Activated CD4-positive, alpha-beta T cell treated with anti-CD3 and anti-CD28 coated beads for 36 hours (primary cell): ENCODE results near the gene SOAT2. TPM values are rescaled to one million over a fixed set of nuclear protein-coding genes. Genes with fewer than 3 reads are reported as not detected.

ENCODE experiments used
- ATAC-seq: fragments of 200-7000 bp; cut with Tn5 transposase; one replicate; pipeline ENCODE4 v1.10.0; 2021; ENCODE audit warnings: mild to moderate bottlenecking, moderate library complexity
- CTCF ChIA-PET: fragments of 350-600 bp; sonication (Branson Sonifier 250); formaldehyde crosslinking; loops from one replicate; lab custom pipeline; 2021; ENCODE audit warnings: antibody characterized with exemption; lab: Charles Lee
- POLR2A ChIA-PET: fragments of 350-600 bp; sonication (Branson Sonifier 250); formaldehyde crosslinking; loops from one replicate; lab custom pipeline; 2021; ENCODE audit warnings: antibody characterized with exemption, inconsistent platforms; lab: Charles Lee
- DNase-seq: peaks from one replicate; pipeline ENCODE4 v3.0.0-alpha.2; 2020
- H3K27ac Mint-ChIP-seq: one replicate; pipeline ENCODE4 v1.8.0; 2021; ENCODE audit warnings: mixed read lengths
- H3K27me3 Mint-ChIP-seq: one replicate; pipeline ENCODE4 v1.8.0; 2021; ENCODE audit warnings: mixed read lengths
- H3K36me3 Mint-ChIP-seq: one replicate; pipeline ENCODE4 v1.8.0; 2021; ENCODE audit warnings: low read depth, mixed read lengths
- H3K4me1 Mint-ChIP-seq: one replicate; pipeline ENCODE4 v1.8.0; 2021; ENCODE audit warnings: mixed read lengths
- H3K4me3 Mint-ChIP-seq: one replicate; pipeline ENCODE4 v1.8.0; 2021; ENCODE audit warnings: mild to moderate bottlenecking, moderate library complexity, mixed read lengths
- H3K9me3 Mint-ChIP-seq: one replicate; pipeline ENCODE4 v1.8.0; 2021; ENCODE audit warnings: low read depth, mixed read lengths
- intact Hi-C, 2 experiments: fragments of 100-400 bp; cut with DNase I in 1 of 2; cut with micrococcal nuclease in 1 of 2; formaldehyde crosslinking; loops; one replicate each; pipeline versions ENCODE4 v1.14.2 to v1.15.1; 2022 to 2024; cut with DNase I, micrococcal nuclease
- total RNA-seq, 2 experiments: library from RNA; stranded (reverse); gene quantifications; one replicate each; pipeline ENCODE4 v1.2.3, GENCODE V29; 2021

The SOAT2 gene
- total RNA-seq, 2 experiments from 2014 or later: 0.57 to 0.79 TPM

DNA sequence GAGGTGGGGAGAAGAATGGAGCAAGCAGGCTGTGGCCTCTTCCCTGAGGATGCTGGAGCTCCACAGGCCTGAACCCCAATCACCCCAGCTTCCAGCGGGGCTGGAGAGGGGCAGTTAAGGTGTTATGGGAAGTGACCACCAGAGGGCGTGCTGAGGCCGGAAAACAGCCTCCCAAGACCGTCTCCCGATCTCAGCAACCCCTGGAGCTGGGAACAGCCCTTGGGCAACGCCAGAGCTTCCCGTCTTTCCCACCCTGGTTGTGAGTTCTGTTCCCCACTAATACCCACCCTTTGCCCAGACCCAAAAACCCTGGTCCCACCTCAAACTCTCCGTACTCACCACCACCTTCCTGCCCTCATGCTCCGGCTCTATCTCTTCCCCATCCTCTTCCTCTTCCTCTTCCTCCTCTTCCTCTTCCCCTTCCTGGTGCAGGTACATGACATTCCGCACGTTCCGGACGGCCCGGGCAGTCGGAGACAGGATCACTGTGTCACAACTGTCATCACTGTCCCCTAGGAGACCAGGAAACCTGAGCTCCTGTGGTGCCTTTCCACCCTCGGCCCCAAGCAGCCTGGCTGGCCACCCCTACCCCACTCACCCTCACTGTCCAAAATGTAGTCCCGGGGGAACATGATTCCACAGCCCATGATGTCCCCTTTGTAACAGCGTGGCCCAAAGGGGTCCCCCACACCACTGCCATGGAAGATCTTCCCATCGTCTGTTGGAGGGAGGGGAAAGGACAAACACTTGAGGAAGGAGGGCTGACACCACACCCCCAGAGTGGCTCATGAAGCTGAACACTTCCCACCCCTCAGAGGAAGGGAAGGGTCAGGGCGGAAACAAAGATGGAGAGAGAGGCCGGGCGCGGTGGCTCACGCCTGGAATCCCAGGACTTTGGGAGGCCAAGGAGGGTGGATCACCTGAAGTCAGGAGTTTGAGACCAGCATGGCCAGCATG lies 37.0 kb upstream of the SOAT2 start:
- DNase-seq: peak; percentile 85
- ChIA-PET POLR2A (interaction anchor here (0.6 to 2.0 kb wide), 4 partner anchors 13 to 70 kb away, joined by 3 to 6 read pairs (median 5); partner anchors contain the start of genes SOAT2 and SPRYD3), CTCF (interaction anchor here (0.6 to 15.8 kb wide), 47 partner anchors 9 to 714 kb away, joined by 3 to 277 read pairs (median 4); partner anchors contain the start of genes AAAS, ESPL1, IGFBP6 and SOAT2)
- Mint-ChIP-seq H3K27me3 (no peaks in the 10 kb centered on the region), H3K36me3 (peaks cover 21% of the 10 kb centered on the region), H3K4me3 (no peak overlapping the region), H3K4me1 (peaks cover 7% of the 10 kb centered on the region), H3K27ac (peak overlapping the region; percentile 48), H3K9me3 (no peaks in the 10 kb centered on the region)
- intact Hi-C loops: loop anchor here (1.0 to 10.0 kb wide), 3 partner anchors 33 to 131 kb away; no protein-coding TSS in a partner anchor
- peak; percentile 78 for ATAC-seq

DNA sequence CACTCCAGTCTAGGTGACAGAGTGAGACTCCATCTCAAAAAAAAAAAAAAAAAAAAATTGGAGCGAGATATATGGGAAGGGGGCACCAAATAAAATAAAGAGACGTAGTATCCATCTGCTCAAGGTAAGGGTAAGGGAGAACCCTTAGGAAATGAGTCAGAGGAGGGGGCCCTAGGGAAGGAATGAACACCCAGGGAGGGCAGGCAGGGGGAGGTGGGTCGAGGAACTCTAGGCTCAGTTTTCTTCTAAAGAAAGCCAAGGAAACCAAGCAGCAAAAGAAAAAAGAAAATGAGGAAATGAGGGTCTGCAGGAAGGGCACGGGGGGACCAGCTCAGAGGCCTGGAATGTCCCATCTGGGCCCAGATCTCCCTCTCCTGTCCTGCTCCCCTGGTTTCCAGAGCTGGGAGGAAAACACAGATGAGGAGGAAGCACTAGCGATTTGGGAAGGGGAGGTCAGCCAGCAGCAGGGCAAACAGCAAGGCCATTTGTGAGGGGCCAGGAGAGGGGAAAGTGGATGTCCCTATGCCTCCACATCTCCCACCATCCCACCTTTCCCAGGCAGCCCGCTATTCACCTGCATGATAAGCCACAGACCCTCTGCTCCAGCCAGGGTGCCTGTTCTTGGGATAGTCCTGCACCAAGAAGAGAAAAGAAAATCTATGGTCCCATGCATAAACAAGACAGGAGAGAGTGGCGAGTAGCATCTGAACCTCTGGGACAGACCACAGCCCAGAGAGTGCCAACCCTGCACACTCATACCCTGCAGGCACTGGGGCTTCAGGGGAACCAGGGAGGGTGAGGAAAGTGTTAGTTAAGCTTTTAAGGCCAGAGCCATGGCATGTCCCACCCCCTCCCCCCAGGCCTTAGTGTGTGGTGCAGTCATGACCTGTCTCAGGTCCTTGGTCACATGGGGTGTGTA lies 36.0 kb upstream of the SOAT2 start:
- peaks cover 7% of the 10 kb centered on the region for H3K4me1 Mint-ChIP-seq
- ChIA-PET CTCF (interaction anchor here (0.8 to 15.8 kb wide), 9 partner anchors 13 to 131 kb away, joined by 3 to 277 read pairs (median 6); partner anchors contain the start of genes IGFBP6, SOAT2 and SPRYD3), POLR2A (interaction anchor here (0.7 to 2.0 kb wide), 2 partner anchors 12 to 36 kb away, joined by 4 to 6 read pairs; partner anchors contain the start of genes SOAT2 and SPRYD3)
- intact Hi-C loops: loop anchor here in 1 of 2 experiments (10.0 kb wide), 1 partner anchor 127 kb away; no protein-coding TSS in a partner anchor
- H3K27me3 Mint-ChIP-seq: no peaks in the 10 kb centered on the region
- ATAC-seq: peak; percentile 45
- H3K4me3 Mint-ChIP-seq: no peak overlapping the region
- H3K9me3 Mint-ChIP-seq: no peaks in the 10 kb centered on the region
- DNase-seq: peak; percentile 5
- H3K27ac Mint-ChIP-seq: no peak overlapping the region
- peaks cover 21% of the 10 kb centered on the region for H3K36me3 Mint-ChIP-seq

DNA sequence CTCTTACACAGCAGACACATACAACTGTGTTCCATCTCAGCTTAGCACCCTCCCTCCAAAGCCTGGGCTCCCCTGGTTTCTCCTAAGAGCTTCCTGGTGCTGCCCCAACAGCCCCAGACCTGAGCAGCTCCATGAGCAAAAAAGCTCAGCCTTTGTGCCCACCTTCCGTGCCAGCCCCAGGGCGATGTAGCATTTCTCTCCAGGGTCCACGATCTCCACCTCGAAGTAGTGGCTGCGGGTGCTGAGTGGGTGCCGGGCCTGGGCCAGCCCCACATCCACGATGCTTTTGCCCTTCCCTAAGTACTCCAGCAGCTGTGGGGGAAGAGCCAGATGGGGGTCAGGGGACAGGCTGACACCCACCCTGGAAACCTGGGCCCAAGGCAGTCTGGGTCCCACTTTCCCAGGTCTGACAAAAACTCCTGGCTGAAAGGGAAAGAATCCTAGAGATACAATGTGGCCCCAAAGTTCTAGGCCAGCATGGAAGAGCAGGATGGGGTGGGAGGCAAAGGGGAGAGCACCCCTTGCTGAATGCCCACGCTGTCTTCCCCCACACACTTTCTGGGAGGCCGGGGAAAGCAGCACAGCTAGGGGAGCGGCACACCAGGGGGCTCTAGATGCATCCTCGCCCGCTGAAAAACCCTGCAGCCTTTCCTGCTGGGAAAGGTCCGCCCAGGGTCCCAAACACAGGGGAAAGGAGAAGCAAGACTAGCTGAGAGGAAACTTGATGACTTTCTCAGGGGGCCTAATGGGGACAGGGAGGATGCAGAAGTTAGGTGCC lies 35.1 kb upstream of the SOAT2 start:
- H3K4me1 Mint-ChIP-seq: peaks cover 7% of the 10 kb centered on the region
- no peak for ATAC-seq
- POLR2A ChIA-PET: no interaction called here
- CTCF ChIA-PET: interaction anchor here (0.8 to 15.8 kb wide), 5 partner anchors 13 to 130 kb away, joined by 4 to 277 read pairs (median 4); partner anchors contain the start of genes IGFBP6, SOAT2 and SPRYD3
- no peak overlapping the region for H3K4me3 Mint-ChIP-seq
- H3K36me3 Mint-ChIP-seq: peaks cover 24% of the 10 kb centered on the region
- no peaks in the 10 kb centered on the region for H3K27me3 Mint-ChIP-seq
- DNase-seq: no peak
- no peaks in the 10 kb centered on the region for H3K9me3 Mint-ChIP-seq
- intact Hi-C loops: loop anchor here in 1 of 2 experiments (10.0 kb wide), 1 partner anchor 127 kb away; no protein-coding TSS in a partner anchor
- no peak overlapping the region for H3K27ac Mint-ChIP-seq

DNA sequence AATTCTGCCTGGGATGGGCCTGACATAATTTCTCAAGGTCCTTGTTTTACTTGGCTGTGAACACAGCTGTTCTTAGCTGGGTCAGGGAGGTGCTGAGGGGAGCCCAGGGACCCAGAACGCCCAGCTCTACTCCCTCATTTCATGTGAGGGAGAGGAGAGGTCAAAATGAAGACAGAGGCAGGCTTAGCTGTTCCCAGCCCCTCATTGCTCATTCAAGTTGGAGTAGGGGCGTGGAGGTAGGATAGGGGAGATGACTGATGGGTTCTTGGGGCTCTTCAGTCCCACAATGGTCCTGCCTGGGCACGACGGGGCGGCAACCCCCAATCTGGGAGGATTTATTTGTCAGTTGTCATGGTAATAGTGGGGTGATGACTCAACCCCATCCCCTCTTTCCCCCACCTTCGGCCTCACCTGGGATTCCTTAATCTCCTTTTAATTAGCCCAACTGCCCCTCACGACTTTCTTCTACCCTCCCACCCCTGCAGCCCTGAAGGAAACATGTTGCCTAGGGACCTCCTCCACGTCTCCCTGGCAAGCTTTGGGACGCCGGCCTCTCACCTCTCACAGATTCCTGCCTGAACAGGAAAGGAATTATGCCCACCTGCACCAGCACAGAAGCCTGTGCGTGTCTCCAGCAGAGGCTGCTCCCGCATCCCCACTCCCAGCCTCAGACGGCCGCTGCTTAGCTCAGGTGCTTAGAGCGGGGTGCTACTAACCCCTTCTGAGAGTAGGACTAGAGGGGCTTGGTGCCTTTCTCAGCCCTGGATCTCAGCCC lies 34.3 kb upstream of the SOAT2 start:
- H3K4me1 Mint-ChIP-seq: peaks cover 8% of the 10 kb centered on the region
- no peak for ATAC-seq
- DNase-seq: no peak
- no peak overlapping the region for H3K4me3 Mint-ChIP-seq
- ChIA-PET POLR2A (no interaction called here), CTCF (interaction anchor here (0.5 to 15.8 kb wide), 4 partner anchors 12 to 229 kb away, joined by 3 to 277 read pairs (median 79); partner anchors contain the start of genes IGFBP6, SOAT2 and SPRYD3)
- H3K27ac Mint-ChIP-seq: no peak overlapping the region
- no peaks in the 10 kb centered on the region for H3K27me3 Mint-ChIP-seq
- peaks cover 25% of the 10 kb centered on the region for H3K36me3 Mint-ChIP-seq
- intact Hi-C loops: loop anchor here in 1 of 2 experiments (10.0 kb wide), 1 partner anchor 126 kb away; no protein-coding TSS in a partner anchor
- no peaks in the 10 kb centered on the region for H3K9me3 Mint-ChIP-seq

DNA sequence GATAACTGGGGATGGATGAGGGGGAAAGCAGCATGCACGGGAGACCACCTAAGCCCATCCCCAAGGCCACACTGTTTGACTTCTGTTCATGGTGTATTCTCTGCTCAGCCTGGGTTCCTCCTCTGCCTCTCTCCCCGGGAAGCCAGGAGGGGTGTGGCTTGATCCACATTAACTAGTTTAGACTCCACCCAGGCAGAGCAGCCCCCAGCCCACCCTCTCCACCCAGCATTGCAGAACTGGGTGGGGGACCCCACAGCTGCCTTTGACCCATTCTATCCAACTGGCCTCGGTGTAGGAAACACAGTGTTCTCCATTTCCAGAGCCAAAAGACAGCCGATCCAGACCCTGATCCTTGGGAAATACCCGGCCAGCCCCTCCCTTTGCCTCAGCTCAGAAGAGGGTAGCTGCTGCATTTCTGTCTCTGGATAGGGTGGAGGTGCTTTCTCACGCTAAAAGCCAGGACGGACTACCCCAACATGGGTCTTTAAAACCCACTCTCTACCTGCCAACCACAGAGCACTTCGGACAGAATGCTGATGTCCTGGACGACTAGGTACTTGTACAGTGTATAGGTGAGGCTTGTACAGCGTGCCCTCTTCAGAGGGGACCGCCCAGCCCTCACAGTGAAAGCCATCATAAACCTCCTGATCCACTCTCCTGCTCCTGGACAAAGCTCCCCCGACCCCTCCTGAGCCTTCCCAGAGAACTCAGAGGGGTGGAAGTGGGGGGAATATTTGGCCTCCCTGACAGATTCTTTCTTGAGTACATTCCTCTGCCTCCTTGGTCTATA lies 33.5 kb upstream of the SOAT2 start:
- peaks cover 9% of the 10 kb centered on the region for H3K4me1 Mint-ChIP-seq
- intact Hi-C loops: loop anchor here in 1 of 2 experiments (10.0 kb wide), 1 partner anchor 125 kb away; no protein-coding TSS in a partner anchor
- no peak for DNase-seq
- H3K36me3 Mint-ChIP-seq: peaks cover 32% of the 10 kb centered on the region
- no peak overlapping the region for H3K4me3 Mint-ChIP-seq
- ChIA-PET POLR2A (no interaction called here), CTCF (interaction anchor here (0.5 to 15.8 kb wide), 4 partner anchors 11 to 260 kb away, joined by 3 to 277 read pairs (median 79); partner anchors contain the start of genes IGFBP6, SOAT2 and SPRYD3)
- no peak overlapping the region for H3K27ac Mint-ChIP-seq
- ATAC-seq: no peak
- H3K27me3 Mint-ChIP-seq: no peaks in the 10 kb centered on the region
- no peaks in the 10 kb centered on the region for H3K9me3 Mint-ChIP-seq

DNA sequence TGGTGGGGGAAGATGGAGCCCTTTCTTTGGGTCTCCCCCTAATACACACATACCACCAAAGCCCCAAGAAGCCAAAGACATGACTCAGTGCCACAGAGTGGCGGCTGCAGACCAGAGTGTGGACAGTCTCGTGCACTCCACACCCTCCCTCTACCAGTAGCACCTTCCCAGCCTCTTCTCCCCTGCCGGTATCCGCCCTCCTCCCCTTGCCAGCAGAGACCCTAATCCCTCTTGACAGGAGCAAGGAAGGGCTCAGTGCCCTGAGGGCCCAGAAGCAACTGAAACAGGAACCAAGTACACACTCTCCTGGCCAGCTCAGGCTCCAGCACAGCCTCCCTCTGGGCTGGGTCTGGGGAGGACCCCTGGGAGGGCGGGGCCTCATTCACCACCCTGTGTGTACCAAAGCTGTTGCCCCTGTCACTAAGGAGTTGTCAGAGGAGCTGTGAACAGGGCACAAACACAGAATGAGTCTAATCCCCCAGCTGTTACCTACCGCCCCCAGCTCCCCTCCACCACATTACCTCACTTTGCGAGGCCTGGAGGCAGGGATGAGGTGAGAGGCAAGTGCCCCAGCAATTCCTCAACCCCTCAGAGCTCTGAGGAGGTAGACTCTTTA lies 32.3 kb upstream of the SOAT2 start:
- ATAC-seq: no peak
- H3K4me1 Mint-ChIP-seq: peaks cover 8% of the 10 kb centered on the region
- DNase-seq: no peak
- H3K9me3 Mint-ChIP-seq: no peaks in the 10 kb centered on the region
- ChIA-PET CTCF (interaction anchor here (0.9 to 15.8 kb wide), 2 partner anchors 16 to 29 kb away, joined by 4 to 277 read pairs; partner anchors contain the start of genes IGFBP6 and SOAT2), POLR2A (interaction anchor here (0.6 kb wide), 1 partner anchor 124 kb away, joined by 3 read pairs; no protein-coding TSS in a partner anchor)
- H3K27ac Mint-ChIP-seq: peak overlapping the region; percentile 12
- peaks cover 26% of the 10 kb centered on the region for H3K36me3 Mint-ChIP-seq
- intact Hi-C loops: no loop called here
- H3K27me3 Mint-ChIP-seq: no peaks in the 10 kb centered on the region
- H3K4me3 Mint-ChIP-seq: no peak overlapping the region

DNA sequence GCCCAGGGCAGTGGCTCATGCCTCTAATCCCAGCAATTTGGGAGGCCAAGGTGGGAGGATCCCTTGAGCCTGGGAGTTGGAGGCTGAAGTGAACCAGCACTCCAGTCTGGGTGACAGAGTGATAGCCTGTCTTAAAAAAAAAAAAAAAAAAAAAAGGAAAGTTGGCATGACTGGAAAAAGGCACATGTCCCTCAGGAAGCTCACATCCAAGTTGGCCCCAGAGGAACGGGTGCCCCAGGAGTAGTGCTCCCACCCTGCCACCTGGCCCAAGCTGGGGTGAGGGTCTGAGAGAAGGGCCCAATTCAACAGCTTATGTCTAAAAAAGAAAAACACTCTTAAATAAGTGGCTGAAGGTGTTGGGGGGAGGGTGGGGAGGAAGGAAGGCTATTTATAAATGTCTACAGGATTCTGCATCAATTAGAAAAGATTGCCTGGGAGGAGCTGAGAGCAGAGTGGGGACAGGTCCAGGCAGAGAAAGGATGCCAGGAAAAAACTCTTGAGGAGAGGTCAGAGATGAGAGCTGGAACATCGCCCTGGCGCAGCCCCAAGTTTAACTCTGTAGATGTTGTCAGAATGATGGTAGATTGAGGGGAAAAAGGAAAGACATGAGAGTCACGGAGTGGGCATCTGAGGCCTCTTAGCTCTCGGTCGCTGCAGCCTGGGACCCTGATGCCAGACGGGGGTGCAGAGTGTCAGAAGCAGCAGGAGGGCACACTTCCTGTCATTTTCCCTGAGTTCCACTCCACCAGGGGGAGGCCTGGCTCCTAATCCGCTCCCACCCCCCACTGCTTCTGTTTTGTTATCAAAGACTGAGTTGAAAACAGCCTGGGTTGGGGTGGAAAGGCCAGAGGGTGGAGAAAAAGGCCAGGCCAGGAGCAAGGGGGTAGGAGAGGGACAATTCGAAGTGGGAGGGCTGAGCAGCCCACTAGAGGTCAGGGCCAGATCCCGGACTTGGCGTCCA lies 31.4 kb upstream of the SOAT2 start:
- no peak for DNase-seq
- ChIA-PET POLR2A (no interaction called here), CTCF (interaction anchor here (0.5 to 15.8 kb wide), 4 partner anchors 9 to 898 kb away, joined by 3 to 277 read pairs (median 4); partner anchors contain the start of genes IGFBP6 and SOAT2)
- Mint-ChIP-seq H3K27ac (no peak overlapping the region), H3K4me3 (no peak overlapping the region), H3K4me1 (peaks cover 9% of the 10 kb centered on the region), H3K36me3 (peaks cover 23% of the 10 kb centered on the region), H3K9me3 (no peaks in the 10 kb centered on the region), H3K27me3 (no peaks in the 10 kb centered on the region)
- no peak for ATAC-seq
- intact Hi-C loops: no loop called here

DNA sequence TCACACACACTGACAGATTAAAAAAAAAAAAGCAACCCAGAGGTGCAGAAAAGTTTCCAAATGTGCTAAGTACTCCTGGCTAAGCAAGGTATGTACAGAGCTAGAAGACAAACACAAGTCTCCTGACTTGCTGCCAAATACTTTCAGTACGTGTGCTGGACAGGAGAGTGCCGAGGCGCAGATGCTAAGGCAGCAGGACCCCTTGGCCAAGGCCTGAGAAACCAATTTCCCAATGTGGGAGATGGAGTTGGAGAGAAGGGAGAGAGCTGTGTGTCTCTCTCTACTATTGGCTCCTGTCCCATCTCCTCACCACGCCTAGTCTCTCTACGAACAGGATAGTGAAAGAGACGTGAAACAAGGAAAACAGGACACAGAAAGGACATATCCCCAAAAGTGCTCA lies 29.4 kb upstream of the SOAT2 start:
- ATAC-seq: no peak
- H3K27me3 Mint-ChIP-seq: no peaks in the 10 kb centered on the region

More for the DNA sequence above, 29.4 kb upstream of the SOAT2 start:
- no peak overlapping the region for H3K27ac Mint-ChIP-seq
- no peak overlapping the region for H3K4me3 Mint-ChIP-seq
- intact Hi-C loops: no loop called here
- no peak for DNase-seq
- peaks cover 16% of the 10 kb centered on the region for H3K4me1 Mint-ChIP-seq
- no peaks in the 10 kb centered on the region for H3K9me3 Mint-ChIP-seq
- CTCF ChIA-PET: interaction anchor here (14.8 to 15.8 kb wide), 2 partner anchors 9 to 27 kb away, joined by 155 to 277 read pairs; partner anchors contain the start of genes IGFBP6 and SOAT2
- POLR2A ChIA-PET: no interaction called here
- H3K36me3 Mint-ChIP-seq: peaks cover 27% of the 10 kb centered on the region
